ENCODE data around the gene ERLEC1. TPM values are rescaled to one million over a fixed set of nuclear protein-coding genes. Genes with fewer than 3 reads are reported as not detected.
"Not testable (repeated sequence)": the region's sequence is repeated elsewhere in the genome, so short reads cannot be mapped to it uniquely, and the experiment has no call there.

ERLEC1 gene
- total and polyA plus RNA-seq, 4 donors: 28.8 to 32.0 (median 30.4) TPM

DNA sequence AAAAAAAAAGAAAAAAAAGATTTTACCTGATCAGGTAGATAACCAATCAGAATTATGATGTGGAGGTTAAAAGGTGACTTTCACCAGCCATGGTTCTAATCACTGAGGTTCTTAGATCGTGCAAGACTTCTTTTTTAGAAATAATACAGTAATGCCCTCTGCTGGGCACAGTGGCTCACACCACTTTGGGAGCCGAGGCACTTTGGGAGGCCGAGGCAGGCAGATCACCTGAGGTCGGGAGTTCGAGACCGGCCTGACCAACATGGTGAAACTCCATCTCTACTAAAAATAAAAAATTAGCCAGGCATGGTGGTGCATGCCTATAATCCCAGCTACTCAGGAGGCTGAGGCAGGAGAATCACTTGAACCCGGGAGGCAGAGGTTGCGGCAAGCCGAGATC, 36.8 kb downstream of the ERLEC1 start:
- peak in 1 of 2 donors; percentile 58 for TF ChIP-seq RAD21 (IDR thresholded peaks at IDR 0.05)
- DNase-seq (ENCODE audit: low spot score); H3K27me3 ChIP-seq (ENCODE audit: control insufficient read depth in 4 of 4, insufficient read depth in 4 of 4, low read length in 3 of 4); H3K4me3 ChIP-seq (ENCODE audit: low read depth in 1 of 3, low read length in 3 of 3); H3K9ac ChIP-seq (ENCODE audit: low read depth in 1 of 2, low read length in 2 of 2); H3K36me3 ChIP-seq (ENCODE audit: control insufficient read depth in 4 of 4, insufficient read depth in 3 of 4, low read depth in 1 of 4, low read length in 3 of 4); H3K9me3 ChIP-seq (ENCODE audit: control insufficient read depth in 4 of 4, low read length in 3 of 4); H3K27ac ChIP-seq (ENCODE audit: low read depth in 1 of 2, low read length in 2 of 2): not testable (repeated sequence)
- WGBS: 92% methylated on average over 9 of the region's 9 CpGs
- H3K4me1 ChIP-seq (ENCODE audit: control insufficient read depth in 4 of 4, insufficient read depth in 4 of 4, low read length in 3 of 4): peaks cover 4 to 34% (median 29%) of the 10 kb centered on the region in 4 donors

DNA sequence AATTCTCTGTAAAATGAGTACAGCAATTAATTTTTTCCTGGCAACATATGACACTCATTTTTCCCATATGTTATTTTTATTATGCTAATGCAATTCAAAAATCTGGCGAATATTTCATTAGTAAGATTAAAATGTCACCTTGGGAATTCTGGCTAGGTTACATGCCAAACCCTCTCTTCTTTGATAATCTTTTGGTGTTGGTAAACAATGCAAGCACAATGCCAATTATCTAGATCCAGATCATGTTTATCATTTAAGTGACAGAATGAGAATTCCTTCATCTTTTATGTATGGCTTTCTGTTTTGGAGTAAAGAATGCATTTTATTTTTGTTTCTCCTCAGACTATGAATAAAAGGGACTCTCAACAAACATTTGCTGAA, 39.2 kb downstream of the ERLEC1 start:
- TF ChIP-seq HNF4A (conservative IDR thresholded peaks at IDR 0.05) (no peak), EGR1 (IDR thresholded peaks at IDR 0.05; ENCODE audit: low read depth in 2 of 2) (no peak), FOXA1 (IDR thresholded peaks at IDR 0.05) (no peak), JUND (IDR thresholded peaks at IDR 0.05) (no peak), RXRA (IDR thresholded peaks at IDR 0.05) (no peak), FOXA2 (IDR thresholded peaks at IDR 0.05) (no peak), RAD21 (IDR thresholded peaks at IDR 0.05) (no peak), GABPA (IDR thresholded peaks at IDR 0.05 in 1 of 2, conservative IDR thresholded peaks at IDR 0.05 in 1 of 2) (no peak), TAF1 (conservative IDR thresholded peaks at IDR 0.05) (no peak), SP1 (IDR thresholded peaks at IDR 0.05) (no peak), YY1 (IDR thresholded peaks at IDR 0.05) (no peak)
- TF ChIP-seq, protein P1, sequence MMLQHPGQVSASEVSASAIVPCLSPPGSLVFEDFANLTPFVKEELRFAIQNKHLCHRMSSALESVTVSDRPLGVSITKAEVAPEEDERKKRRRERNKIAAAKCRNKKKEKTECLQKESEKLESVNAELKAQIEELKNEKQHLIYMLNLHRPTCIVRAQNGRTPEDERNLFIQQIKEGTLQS (IDR thresholded peaks at IDR 0.05): no peak
- TF ChIP-seq, protein P2, sequence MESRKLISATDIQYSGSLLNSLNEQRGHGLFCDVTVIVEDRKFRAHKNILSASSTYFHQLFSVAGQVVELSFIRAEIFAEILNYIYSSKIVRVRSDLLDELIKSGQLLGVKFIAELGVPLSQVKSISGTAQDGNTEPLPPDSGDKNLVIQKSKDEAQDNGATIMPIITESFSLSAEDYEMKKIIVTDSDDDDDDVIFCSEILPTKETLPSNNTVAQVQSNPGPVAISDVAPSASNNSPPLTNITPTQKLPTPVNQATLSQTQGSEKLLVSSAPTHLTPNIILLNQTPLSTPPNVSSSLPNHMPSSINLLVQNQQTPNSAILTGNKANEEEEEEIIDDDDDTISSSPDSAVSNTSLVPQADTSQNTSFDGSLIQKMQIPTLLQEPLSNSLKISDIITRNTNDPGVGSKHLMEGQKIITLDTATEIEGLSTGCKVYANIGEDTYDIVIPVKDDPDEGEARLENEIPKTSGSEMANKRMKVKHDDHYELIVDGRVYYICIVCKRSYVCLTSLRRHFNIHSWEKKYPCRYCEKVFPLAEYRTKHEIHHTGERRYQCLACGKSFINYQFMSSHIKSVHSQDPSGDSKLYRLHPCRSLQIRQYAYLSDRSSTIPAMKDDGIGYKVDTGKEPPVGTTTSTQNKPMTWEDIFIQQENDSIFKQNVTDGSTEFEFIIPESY (IDR thresholded peaks at IDR 0.05): no peak
- TF ChIP-seq, protein P3, sequence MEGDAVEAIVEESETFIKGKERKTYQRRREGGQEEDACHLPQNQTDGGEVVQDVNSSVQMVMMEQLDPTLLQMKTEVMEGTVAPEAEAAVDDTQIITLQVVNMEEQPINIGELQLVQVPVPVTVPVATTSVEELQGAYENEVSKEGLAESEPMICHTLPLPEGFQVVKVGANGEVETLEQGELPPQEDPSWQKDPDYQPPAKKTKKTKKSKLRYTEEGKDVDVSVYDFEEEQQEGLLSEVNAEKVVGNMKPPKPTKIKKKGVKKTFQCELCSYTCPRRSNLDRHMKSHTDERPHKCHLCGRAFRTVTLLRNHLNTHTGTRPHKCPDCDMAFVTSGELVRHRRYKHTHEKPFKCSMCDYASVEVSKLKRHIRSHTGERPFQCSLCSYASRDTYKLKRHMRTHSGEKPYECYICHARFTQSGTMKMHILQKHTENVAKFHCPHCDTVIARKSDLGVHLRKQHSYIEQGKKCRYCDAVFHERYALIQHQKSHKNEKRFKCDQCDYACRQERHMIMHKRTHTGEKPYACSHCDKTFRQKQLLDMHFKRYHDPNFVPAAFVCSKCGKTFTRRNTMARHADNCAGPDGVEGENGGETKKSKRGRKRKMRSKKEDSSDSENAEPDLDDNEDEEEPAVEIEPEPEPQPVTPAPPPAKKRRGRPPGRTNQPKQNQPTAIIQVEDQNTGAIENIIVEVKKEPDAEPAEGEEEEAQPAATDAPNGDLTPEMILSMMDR (IDR thresholded peaks at IDR 0.05; ENCODE audit: low read depth, low read length, missing input control): no peak
- TF ChIP-seq, protein P4, sequence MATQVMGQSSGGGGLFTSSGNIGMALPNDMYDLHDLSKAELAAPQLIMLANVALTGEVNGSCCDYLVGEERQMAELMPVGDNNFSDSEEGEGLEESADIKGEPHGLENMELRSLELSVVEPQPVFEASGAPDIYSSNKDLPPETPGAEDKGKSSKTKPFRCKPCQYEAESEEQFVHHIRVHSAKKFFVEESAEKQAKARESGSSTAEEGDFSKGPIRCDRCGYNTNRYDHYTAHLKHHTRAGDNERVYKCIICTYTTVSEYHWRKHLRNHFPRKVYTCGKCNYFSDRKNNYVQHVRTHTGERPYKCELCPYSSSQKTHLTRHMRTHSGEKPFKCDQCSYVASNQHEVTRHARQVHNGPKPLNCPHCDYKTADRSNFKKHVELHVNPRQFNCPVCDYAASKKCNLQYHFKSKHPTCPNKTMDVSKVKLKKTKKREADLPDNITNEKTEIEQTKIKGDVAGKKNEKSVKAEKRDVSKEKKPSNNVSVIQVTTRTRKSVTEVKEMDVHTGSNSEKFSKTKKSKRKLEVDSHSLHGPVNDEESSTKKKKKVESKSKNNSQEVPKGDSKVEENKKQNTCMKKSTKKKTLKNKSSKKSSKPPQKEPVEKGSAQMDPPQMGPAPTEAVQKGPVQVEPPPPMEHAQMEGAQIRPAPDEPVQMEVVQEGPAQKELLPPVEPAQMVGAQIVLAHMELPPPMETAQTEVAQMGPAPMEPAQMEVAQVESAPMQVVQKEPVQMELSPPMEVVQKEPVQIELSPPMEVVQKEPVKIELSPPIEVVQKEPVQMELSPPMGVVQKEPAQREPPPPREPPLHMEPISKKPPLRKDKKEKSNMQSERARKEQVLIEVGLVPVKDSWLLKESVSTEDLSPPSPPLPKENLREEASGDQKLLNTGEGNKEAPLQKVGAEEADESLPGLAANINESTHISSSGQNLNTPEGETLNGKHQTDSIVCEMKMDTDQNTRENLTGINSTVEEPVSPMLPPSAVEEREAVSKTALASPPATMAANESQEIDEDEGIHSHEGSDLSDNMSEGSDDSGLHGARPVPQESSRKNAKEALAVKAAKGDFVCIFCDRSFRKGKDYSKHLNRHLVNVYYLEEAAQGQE (IDR thresholded peaks at IDR 0.05): no peak
- TF ChIP-seq, protein P5, sequence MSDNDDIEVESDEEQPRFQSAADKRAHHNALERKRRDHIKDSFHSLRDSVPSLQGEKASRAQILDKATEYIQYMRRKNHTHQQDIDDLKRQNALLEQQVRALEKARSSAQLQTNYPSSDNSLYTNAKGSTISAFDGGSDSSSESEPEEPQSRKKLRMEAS (IDR thresholded peaks at IDR 0.05): no peak
- Histone ChIP-seq H3K36me3 (ENCODE audit: control insufficient read depth in 4 of 4, insufficient read depth in 3 of 4, low read depth in 1 of 4, low read length in 3 of 4) (no peaks in the 10 kb centered on the region), H3K9ac (ENCODE audit: low read depth in 1 of 2, low read length in 2 of 2) (peak overlapping the region in 1 of 2 donors; percentile 16), H3K27ac (ENCODE audit: low read depth in 1 of 2, low read length in 2 of 2) (peak overlapping the region; percentile 82 to 86), H3K4me1 (ENCODE audit: control insufficient read depth in 4 of 4, insufficient read depth in 4 of 4, low read length in 3 of 4) (peaks cover 4 to 41% (median 33%) of the 10 kb centered on the region in 4 donors), H3K27me3 (ENCODE audit: control insufficient read depth in 4 of 4, insufficient read depth in 4 of 4, low read length in 3 of 4) (no peaks in the 10 kb centered on the region), H3K4me3 (ENCODE audit: low read depth in 1 of 3, low read length in 3 of 3) (no peak overlapping the region), H3K9me3 (ENCODE audit: control insufficient read depth in 4 of 4, low read length in 3 of 4) (no peaks in the 10 kb centered on the region)
- 30% methylated on average over 1 of the region's 1 CpG for WGBS
- DNase-seq (ENCODE audit: low spot score): no peak

Measured in liver (tissue), 9 donors.